Subcutaneous abdominal adipose tissue (tissue), 5 donors: ENCODE results near the gene CDC42BPB.

ENCODE experiments used
- H3K27ac ChIP-seq: one replicate; pipeline ENCODE4 v1.7.0; 2013; ENCODE audit warnings: low read depth, mild to moderate bottlenecking, inconsistent platforms, low read length, moderate library complexity
- H3K27me3 ChIP-seq, 5 donors: one replicate each; pipeline ENCODE4 v1.7.0; 2013; ENCODE audit warnings: low read length in 5 of 5, inconsistent platforms in 1 of 5; ENCODE audit not compliant: control insufficient read depth in 5 of 5, insufficient read depth in 4 of 5
- H3K36me3 ChIP-seq, 5 donors: one replicate each; pipeline ENCODE4 v1.7.0; 2013; ENCODE audit warnings: low read length in 5 of 5; ENCODE audit not compliant: control insufficient read depth in 5 of 5, insufficient read depth in 5 of 5
- H3K4me1 ChIP-seq, 5 donors: one replicate each; pipeline ENCODE4 v1.7.0; 2013; ENCODE audit warnings: low read length in 5 of 5, mild to moderate bottlenecking in 3 of 5, moderate library complexity in 1 of 5; ENCODE audit not compliant: control insufficient read depth in 5 of 5, insufficient read depth in 5 of 5
- H3K4me3 ChIP-seq, 5 donors: one replicate each; pipeline ENCODE4 v1.7.0; 2013; ENCODE audit warnings: low read length in 5 of 5, low read depth in 1 of 5
- H3K9ac ChIP-seq, 5 donors: one replicate each; pipeline ENCODE4 v1.7.0; 2013; ENCODE audit warnings: low read length in 5 of 5, mild to moderate bottlenecking in 4 of 5, moderate library complexity in 3 of 5
- H3K9me3 ChIP-seq, 5 donors: one replicate each; pipeline ENCODE4 v1.7.0; 2013; ENCODE audit warnings: low read length in 5 of 5; ENCODE audit not compliant: control insufficient read depth in 5 of 5
- donor health status: healthy.
- donor health status: healthy.
- donor health status: healthy.
- donor health status: healthy.
- donor health status: healthy.

The CDC42BPB gene

GRCh38 chr14:102973706-102974285, 83.6 kb downstream of the CDC42BPB start:
- Histone ChIP-seq H3K9ac (no peak overlapping the region), H3K36me3 (peaks cover 2 to 95% (median 89%) of the 10 kb centered on the region in 5 donors), H3K27me3 (no peaks in the 10 kb centered on the region), H3K9me3 (no peaks in the 10 kb centered on the region), H3K27ac (no peak overlapping the region), H3K4me1 (no peaks in the 10 kb centered on the region), H3K4me3 (no peak overlapping the region)

- H3K36me3 ChIP-seq = peaks cover 0 to 97% (median 89%) of the 10 kb centered on the region in 5 donors
Observed at GRCh38 chr14:102971836-102972606, 85.3 kb downstream of the CDC42BPB start.

GRCh38 chr14:102971314-102971713, 86.0 kb downstream of the CDC42BPB start:
- H3K36me3 ChIP-seq = peaks cover 0 to 97% (median 91%) of the 10 kb centered on the region in 5 donors

More at GRCh38 chr14:102971836-102972606, 85.3 kb downstream of the CDC42BPB start:
- H3K4me1 ChIP-seq = no peaks in the 10 kb centered on the region
- H3K27me3 ChIP-seq = no peaks in the 10 kb centered on the region
- H3K27ac ChIP-seq = no peak overlapping the region
- H3K4me3 ChIP-seq = no peak overlapping the region
- no peak overlapping the region for H3K9ac ChIP-seq
- H3K9me3 ChIP-seq = no peaks in the 10 kb centered on the region

GRCh38 chr14:102970496-102970895, 86.9 kb downstream of the CDC42BPB start:
- Histone ChIP-seq H3K4me1 (no peaks in the 10 kb centered on the region), H3K9ac (no peak overlapping the region), H3K4me3 (no peak overlapping the region), H3K27me3 (no peaks in the 10 kb centered on the region), H3K9me3 (no peaks in the 10 kb centered on the region), H3K36me3 (peaks cover 3 to 97% (median 89%) of the 10 kb centered on the region in 5 donors), H3K27ac (no peak overlapping the region)

More at GRCh38 chr14:102971314-102971713, 86.0 kb downstream of the CDC42BPB start:
- Histone ChIP-seq H3K27ac (no peak overlapping the region), H3K9ac (no peak overlapping the region), H3K27me3 (no peaks in the 10 kb centered on the region), H3K9me3 (no peaks in the 10 kb centered on the region), H3K4me3 (no peak overlapping the region), H3K4me1 (no peaks in the 10 kb centered on the region)

GRCh38 chr14:102969901-102970300, 87.4 kb downstream of the CDC42BPB start:
- H3K4me3 ChIP-seq = no peak overlapping the region
- H3K36me3 ChIP-seq = peaks cover 6 to 98% (median 92%) of the 10 kb centered on the region in 5 donors
- H3K27ac ChIP-seq = no peak overlapping the region
- H3K27me3 ChIP-seq = no peaks in the 10 kb centered on the region
- H3K4me1 ChIP-seq = no peaks in the 10 kb centered on the region
- no peaks in the 10 kb centered on the region for H3K9me3 ChIP-seq
- no peak overlapping the region for H3K9ac ChIP-seq

GRCh38 chr14:102969060-102969791, 88.1 kb downstream of the CDC42BPB start:
- peaks cover 6 to 99% (median 93%) of the 10 kb centered on the region in 5 donors for H3K36me3 ChIP-seq
- H3K9ac ChIP-seq = no peak overlapping the region
- no peak overlapping the region for H3K27ac ChIP-seq
- no peaks in the 10 kb centered on the region for H3K4me1 ChIP-seq
- H3K9me3 ChIP-seq = no peaks in the 10 kb centered on the region
- no peak overlapping the region for H3K4me3 ChIP-seq
- H3K27me3 ChIP-seq = no peaks in the 10 kb centered on the region

- Histone ChIP-seq H3K9me3 (no peaks in the 10 kb centered on the region), H3K9ac (no peak overlapping the region), H3K27ac (no peak overlapping the region), H3K36me3 (peaks cover 6 to 99% (median 93%) of the 10 kb centered on the region in 5 donors), H3K4me1 (peaks cover 0 to 2% (median 0%) of the 10 kb centered on the region in 5 donors), H3K4me3 (no peak overlapping the region), H3K27me3 (no peaks in the 10 kb centered on the region)
Observed at GRCh38 chr14:102968306-102968705, 89.0 kb downstream of the CDC42BPB start.

GRCh38 chr14:102967506-102967795, 89.9 kb downstream of the CDC42BPB start:
- Histone ChIP-seq H3K27me3 (no peaks in the 10 kb centered on the region), H3K36me3 (peaks cover 6 to 99% (median 93%) of the 10 kb centered on the region in 5 donors), H3K9ac (no peak overlapping the region), H3K4me1 (peaks cover 0 to 5% (median under 1%) of the 10 kb centered on the region in 5 donors), H3K9me3 (no peaks in the 10 kb centered on the region), H3K4me3 (no peak overlapping the region), H3K27ac (no peak overlapping the region)

GRCh38 chr14:102966681-102967505, 90.5 kb downstream of the CDC42BPB start:
- H3K9ac ChIP-seq = no peak overlapping the region
- H3K4me3 ChIP-seq = no peak overlapping the region
- no peaks in the 10 kb centered on the region for H3K27me3 ChIP-seq
- H3K9me3 ChIP-seq = no peaks in the 10 kb centered on the region
- H3K36me3 ChIP-seq = peaks cover 6 to 100% (median 95%) of the 10 kb centered on the region in 5 donors
- H3K4me1 ChIP-seq = peaks cover 0 to 10% (median 6%) of the 10 kb centered on the region in 5 donors
- no peak overlapping the region for H3K27ac ChIP-seq
